IMR-90 (cell line): Measurements from ENCODE around the gene PRKAB1. TPM values are rescaled to one million over a fixed set of nuclear protein-coding genes. Genes with fewer than 3 reads are reported as not detected.

Experiments
- ATAC-seq: fragments of 200-7000 bp; cut with Tn5 transposase; 2 replicates; pipeline ENCODE4 v1.9.1; 2020; ENCODE audit warnings: low read depth, mild to moderate bottlenecking, moderate library complexity
- BruUV-seq: library from RNA; stranded (reverse); fragments of 400-500 nt; replicated peaks from 2 replicates; lab custom pipeline; 2021; lab: Mats Ljungman, UMichigan
- CTCF ChIA-PET: fragments of 300-600 bp; formaldehyde crosslinking; extraction: SDS; loops from one replicate; lab custom pipeline; 2021; ENCODE audit warnings: antibody characterized with exemption; lab: Yijun Ruan, JAX
- POLR2A ChIA-PET: fragments of 300-600 bp; sonication (Branson Sonifier 250); formaldehyde crosslinking; loops from one replicate; lab custom pipeline; 2022; ENCODE audit warnings: antibody characterized with exemption; ENCODE audit not compliant: unreplicated experiment; lab: Charles Lee
- DNase-seq: peaks from one replicate; pipeline ENCODE4 v3.0.0; 2013
- H2AFZ ChIP-seq: replicated peaks from 2 replicates; pipeline ENCODE3; 2013; ENCODE audit warnings: low read length, mild to moderate bottlenecking; ENCODE audit not compliant: poor library complexity
- H2AK5ac ChIP-seq: 2 replicates; pipeline ENCODE4 v1.6.1; 2013; ENCODE audit warnings: low read depth, low read length, inconsistent platforms
- H2AK9ac ChIP-seq: replicated peaks from 2 replicates; pipeline ENCODE3; 2013; ENCODE audit warnings: mild to moderate bottlenecking, low read depth, low read length, moderate library complexity; ENCODE audit not compliant: poor library complexity
- H2BK120ac ChIP-seq: 2 replicates; pipeline ENCODE4 v1.6.1; 2013; ENCODE audit warnings: low read depth, low read length, inconsistent platforms
- H2BK15ac ChIP-seq: 3 replicates; pipeline ENCODE4 v1.6.1; 2013; ENCODE audit warnings: low read depth, low read length, inconsistent platforms
- H2BK20ac ChIP-seq: 2 replicates; pipeline ENCODE4 v1.6.1; 2013; ENCODE audit warnings: low read depth, mild to moderate bottlenecking, inconsistent platforms, low read length, moderate library complexity
- H2BK5ac ChIP-seq: 2 replicates; pipeline ENCODE4 v1.6.1; 2013; ENCODE audit warnings: mild to moderate bottlenecking, low read depth, low read length, inconsistent platforms; ENCODE audit not compliant: poor library complexity, severe bottlenecking
- H3K14ac ChIP-seq: replicated peaks from 2 replicates; pipeline ENCODE4 v1.6.1; 2013; ENCODE audit warnings: low read depth, low read length, inconsistent platforms
- H3K18ac ChIP-seq: 2 replicates; pipeline ENCODE4 v1.6.1; 2013; ENCODE audit warnings: low read depth, low read length, control low read depth
- H3K23ac ChIP-seq: 2 replicates; pipeline ENCODE4 v1.6.1; 2013; ENCODE audit warnings: low read depth, low read length, inconsistent platforms
- H3K27ac ChIP-seq: 2 replicates; pipeline ENCODE4 v1.5.1; 2013; ENCODE audit warnings: mild to moderate bottlenecking, control low read depth, low read length; ENCODE audit not compliant: insufficient read depth
- H3K27me3 ChIP-seq: 2 replicates; pipeline ENCODE4 v1.6.1; 2013; ENCODE audit warnings: low read length; ENCODE audit not compliant: control insufficient read depth, insufficient read depth
- H3K36me3 ChIP-seq: 2 replicates; pipeline ENCODE4 v1.6.1; 2013; ENCODE audit warnings: low read length, mixed read lengths; ENCODE audit not compliant: control insufficient read depth, insufficient read depth
- H3K4ac ChIP-seq: 2 replicates; pipeline ENCODE4 v1.6.1; 2013; ENCODE audit warnings: low read depth, low read length, inconsistent platforms
- H3K4me1 ChIP-seq: 2 replicates; pipeline ENCODE4 v1.6.1; 2013; ENCODE audit warnings: low read length, mixed read lengths; ENCODE audit not compliant: control insufficient read depth, insufficient read depth
- H3K4me2 ChIP-seq: 2 replicates; pipeline ENCODE4 v1.6.1; 2013; ENCODE audit warnings: low read depth, mild to moderate bottlenecking, control low read depth, low read length, moderate library complexity
- H3K4me3 ChIP-seq: 2 replicates; pipeline ENCODE4 v1.5.1; 2013; ENCODE audit warnings: low read depth, mild to moderate bottlenecking, control low read depth, low read length, moderate library complexity; ENCODE audit not compliant: insufficient read depth
- H3K56ac ChIP-seq: 2 replicates; pipeline ENCODE4 v1.6.1; 2013; ENCODE audit warnings: low read length, inconsistent platforms; ENCODE audit not compliant: insufficient read depth; ENCODE audit errors: extremely low read depth
- H3K79me1 ChIP-seq, 2 experiments: 2 replicates each; pipeline ENCODE4 v1.6.1; 2013; ENCODE audit warnings: low read length in 2 of 2, inconsistent platforms in 1 of 2, low read depth in 1 of 2
- H3K9ac ChIP-seq: 2 replicates; pipeline ENCODE4 v1.6.1; 2013; ENCODE audit warnings: low read depth, low read length, control low read depth
- H3K9me1 ChIP-seq: 2 replicates; pipeline ENCODE4 v1.6.1; 2013; ENCODE audit warnings: low read length, inconsistent platforms; ENCODE audit not compliant: insufficient read depth
- H3K9me3 ChIP-seq: 2 replicates; pipeline ENCODE4 v1.6.1; 2013; ENCODE audit warnings: low read length; ENCODE audit not compliant: control insufficient read depth, insufficient read depth
- H4K20me1 ChIP-seq: 2 replicates; pipeline ENCODE4 v1.6.1; 2013; ENCODE audit warnings: low read length, inconsistent platforms; ENCODE audit not compliant: insufficient read depth
- H4K5ac ChIP-seq: 2 replicates; pipeline ENCODE4 v1.6.1; 2013; ENCODE audit warnings: mild to moderate bottlenecking, low read depth, low read length, control low read depth
- H4K8ac ChIP-seq, 2 experiments: 2 replicates each; pipeline ENCODE4 v1.6.1; 2013; ENCODE audit warnings: low read depth in 2 of 2, low read length in 2 of 2, control low read depth in 1 of 2, inconsistent platforms in 1 of 2
- H4K91ac ChIP-seq: 2 replicates; pipeline ENCODE4 v1.6.1; 2013; ENCODE audit warnings: low read depth, low read length, inconsistent platforms; ENCODE audit not compliant: insufficient read depth
- CEBPB ChIP-seq: IDR thresholded peaks from 2 replicates; pipeline ENCODE4 v1.6.1; 2012; ENCODE audit warnings: low read depth, low read length, improper control_type of control experiment
- WGBS, 2 experiments: methylation state at CpG; one replicate each; pipeline versions ENCODE4 v1.1.5 to v1.1.7; 2013; ENCODE audit warnings: missing lambda C conversion rate in 2 of 2; ENCODE audit not compliant: insufficient read length in 1 of 2; ENCODE audit errors: extremely low coverage in 2 of 2; 5-methylcytosine and 5-hydroxymethylcytosine counted together
- dilution Hi-C: fragments of 300-500 bp; cut with HindIII; formaldehyde crosslinking; loops from one replicate; pipeline ENCODE4 v1.14.3; 2018; ENCODE audit warnings: low sequenced_read_pairs; ENCODE audit not compliant: unreplicated experiment
- in situ Hi-C: fragments of 300-500 bp; cut with MboI; formaldehyde crosslinking; loops from 3 replicates; pipeline ENCODE4 v1.14.3; 2019; ENCODE audit warnings: low sequenced_read_pairs, inconsistent platforms, mixed read lengths
- intact Hi-C: fragments of 100-400 bp; cut with micrococcal nuclease; formaldehyde crosslinking; loops from 2 replicates; pipeline ENCODE4 v1.10.0; 2022
- polyA plus RNA-seq, 3 experiments: library from polyadenylated mRNA; depleted of rRNA; stranded (reverse); fragments of >200 nt; gene quantifications; 2 replicates each; pipeline ENCODE4 v1.2.3, GENCODE V29; 2012; ENCODE audit warnings: low replicate concordance in 1 of 3
- total RNA-seq: library from RNA; depleted of rRNA; stranded (reverse); fragments of >200 nt; gene quantifications from 2 replicates; pipeline ENCODE4 v1.2.3, GENCODE V29; 2012

PRKAB1 gene
- total and polyA plus RNA-seq, 2 of the 4 experiments (the other 2 are of a cell fraction) = 9.7 to 19.3 TPM

DNA sequence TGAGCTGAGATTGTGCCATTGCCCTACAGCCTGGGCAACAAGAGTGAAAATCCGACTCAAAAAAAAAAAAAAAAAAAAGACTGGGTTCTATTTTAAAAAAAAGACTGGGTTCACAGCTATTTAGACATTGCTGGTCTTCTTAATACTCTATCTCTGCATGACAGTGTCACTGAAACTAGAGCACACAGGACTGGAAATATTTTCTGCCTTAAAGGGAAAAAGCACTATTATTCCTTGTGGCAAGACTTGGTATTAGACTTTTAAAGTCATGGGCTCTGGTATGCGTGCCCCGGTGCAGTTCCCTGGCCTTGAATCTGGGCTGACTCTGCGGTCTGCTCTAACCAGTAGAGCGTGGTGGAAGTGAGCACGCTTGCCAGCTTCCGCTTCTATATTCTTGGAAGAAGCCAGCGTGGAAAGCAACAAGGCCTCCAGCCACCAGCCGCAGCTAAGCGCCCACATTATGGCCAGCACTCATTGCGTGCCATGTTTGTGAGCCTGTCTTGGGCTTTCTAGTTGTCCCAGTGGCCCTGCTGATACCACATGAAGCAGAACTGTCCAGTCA, 31.3 kb downstream of the PRKAB1 start:
- DNase-seq (no peak), ATAC-seq (no peak)
- H3K36me3 ChIP-seq = no peaks in the 10 kb centered on the region; the same call in none of the 2 replicates
- no peaks in the 10 kb centered on the region for H3K4me1 ChIP-seq
- H3K4ac ChIP-seq = no peak overlapping the region
- H2BK120ac ChIP-seq = no peak overlapping the region
- H3K23ac ChIP-seq = no peak overlapping the region
- H2AK9ac ChIP-seq = no peak overlapping the region
- H3K14ac ChIP-seq = no peak overlapping the region
- no peak overlapping the region for H3K18ac ChIP-seq
- no peak overlapping the region for H3K4me2 ChIP-seq
- H2BK5ac ChIP-seq = no peak overlapping the region
- no peak overlapping the region for H3K56ac ChIP-seq
- no peak overlapping the region for H4K91ac ChIP-seq
- H2AFZ ChIP-seq = no peak overlapping the region
- no peak overlapping the region for H3K27ac ChIP-seq
- H3K9me1 ChIP-seq = no peaks in the 10 kb centered on the region
- no peak overlapping the region for H4K8ac ChIP-seq
- no peaks in the 10 kb centered on the region; a peak in 1 of 4 replicates for H3K79me1 ChIP-seq
- ChIA-PET CTCF (interaction anchor here (0.6 to 1.0 kb wide), 2 partner anchors 40 to 82 kb away, joined by 3 read pairs; no protein-coding TSS in a partner anchor), POLR2A (no interaction called here)
- dilution Hi-C loops = no loop called here
- no peaks in the 10 kb centered on the region for H3K9me3 ChIP-seq
- no TSS peak for BruUV-seq
- no peak overlapping the region for H4K5ac ChIP-seq
- no peak overlapping the region for H3K4me3 ChIP-seq
- 100% methylated on average over 9 of the region's 11 CpGs; no CpG with 5 or more reads in 1 of the 2 experiments for WGBS, 2 experiments
- intact Hi-C loops = no loop called here
- no peak overlapping the region for H2BK20ac ChIP-seq
- no peak for TF ChIP-seq CEBPB
- H4K20me1 ChIP-seq = no peaks in the 10 kb centered on the region
- H2BK15ac ChIP-seq = no peak overlapping the region
- in situ Hi-C loops = no loop called here
- no peak overlapping the region for H3K9ac ChIP-seq
- no peaks in the 10 kb centered on the region for H3K27me3 ChIP-seq
- no peak overlapping the region for H2AK5ac ChIP-seq
